OCI-LY3 (cell line): ENCODE measurements around the gene MAPK13.

ENCODE experiments used
- EZH2phosphoT487 ChIP-seq: fragments of 200-600 bp; shearing (Covaris generic); IDR thresholded peaks from 2 replicates; pipeline ENCODE4 v1.6.1; 2018; ENCODE audit warnings: antibody characterized with exemption, mixed run types, low read depth
- TF ChIP-seq, protein P1 (sequence below): fragments of 200-600, 300-600 bp; sonication (generic); IDR thresholded peaks from 2 replicates; pipeline ENCODE4 v1.5.1; 2014; ENCODE audit warnings: antibody characterized with exemption, low read length, low read depth

DNA sequence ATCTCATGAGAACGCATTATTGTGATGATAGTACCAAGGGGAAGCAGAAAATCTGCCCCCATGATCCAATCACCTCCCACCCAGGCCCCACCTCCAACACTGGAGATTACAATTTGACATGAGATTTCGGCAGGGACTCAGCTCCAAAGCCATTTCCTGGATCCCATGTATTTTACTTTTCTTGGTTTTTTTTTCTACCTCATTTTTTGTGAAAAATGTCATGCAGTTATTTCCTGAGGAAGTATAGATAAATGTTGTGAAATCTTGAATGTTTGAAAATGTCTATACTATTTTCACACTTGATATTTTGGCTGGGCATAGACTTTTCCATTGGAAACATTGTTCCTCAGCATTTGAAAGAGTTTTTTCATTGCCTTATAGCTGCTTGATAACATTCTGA lies 57.1 kb downstream of the MAPK13 start:
- TF ChIP-seq, protein P1, sequence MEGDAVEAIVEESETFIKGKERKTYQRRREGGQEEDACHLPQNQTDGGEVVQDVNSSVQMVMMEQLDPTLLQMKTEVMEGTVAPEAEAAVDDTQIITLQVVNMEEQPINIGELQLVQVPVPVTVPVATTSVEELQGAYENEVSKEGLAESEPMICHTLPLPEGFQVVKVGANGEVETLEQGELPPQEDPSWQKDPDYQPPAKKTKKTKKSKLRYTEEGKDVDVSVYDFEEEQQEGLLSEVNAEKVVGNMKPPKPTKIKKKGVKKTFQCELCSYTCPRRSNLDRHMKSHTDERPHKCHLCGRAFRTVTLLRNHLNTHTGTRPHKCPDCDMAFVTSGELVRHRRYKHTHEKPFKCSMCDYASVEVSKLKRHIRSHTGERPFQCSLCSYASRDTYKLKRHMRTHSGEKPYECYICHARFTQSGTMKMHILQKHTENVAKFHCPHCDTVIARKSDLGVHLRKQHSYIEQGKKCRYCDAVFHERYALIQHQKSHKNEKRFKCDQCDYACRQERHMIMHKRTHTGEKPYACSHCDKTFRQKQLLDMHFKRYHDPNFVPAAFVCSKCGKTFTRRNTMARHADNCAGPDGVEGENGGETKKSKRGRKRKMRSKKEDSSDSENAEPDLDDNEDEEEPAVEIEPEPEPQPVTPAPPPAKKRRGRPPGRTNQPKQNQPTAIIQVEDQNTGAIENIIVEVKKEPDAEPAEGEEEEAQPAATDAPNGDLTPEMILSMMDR: no peak
- no peak for TF ChIP-seq EZH2phosphoT487
